WTC11 (cell line): Measurements from ENCODE around the gene WFS1. TPM values are rescaled to one million over a fixed set of nuclear protein-coding genes. Genes with fewer than 3 reads are reported as not detected.

ENCODE experiments used
- ATAC-seq: fragments of 200-7000 bp; cut with Tn5 transposase; 2 replicates; pipeline ENCODE4 v1.10.0; 2021; ENCODE audit warnings: mild to moderate bottlenecking, moderate library complexity
- CTCF ChIA-PET: fragments of 300-600 bp; sonication (Branson Sonifier 250); formaldehyde crosslinking; loops from one replicate; lab custom pipeline; 2021; ENCODE audit warnings: antibody characterized with exemption; lab: Charles Lee
- POLR2A ChIA-PET: fragments of 350-600 bp; sonication (Branson Sonifier 250); formaldehyde crosslinking; loops from one replicate; lab custom pipeline; 2021; ENCODE audit warnings: antibody characterized with exemption; lab: Charles Lee
- DNase-seq: peaks from one replicate; pipeline ENCODE4 v3.0.0; 2021; ENCODE audit warnings: low spot score
- H3K27ac Mint-ChIP-seq: 2 replicates; pipeline ENCODE4 v1.8.0; 2021; ENCODE audit warnings: mixed read lengths
- H3K27me3 Mint-ChIP-seq: 2 replicates; pipeline ENCODE4 v1.8.0; 2021; ENCODE audit warnings: low read depth, mild to moderate bottlenecking, moderate library complexity, mixed read lengths
- H3K36me3 Mint-ChIP-seq: 2 replicates; pipeline ENCODE4 v1.8.0; 2021; ENCODE audit warnings: mixed read lengths
- H3K4me1 Mint-ChIP-seq: 2 replicates; pipeline ENCODE4 v1.8.0; 2022; ENCODE audit warnings: mixed read lengths
- H3K4me3 Mint-ChIP-seq: 2 replicates; pipeline ENCODE4 v1.8.0; 2021; ENCODE audit warnings: mild to moderate bottlenecking, moderate library complexity, mixed read lengths
- H3K9me3 Mint-ChIP-seq: 2 replicates; pipeline ENCODE4 v1.8.0; 2021; ENCODE audit warnings: mixed read lengths
- ARID4B ChIP-seq: sonication (generic); formaldehyde crosslinking; IDR thresholded peaks from 2 replicates; pipeline ENCODE4 v1.8.0; 2023; ENCODE audit warnings: missing genetic modification reagents, mild to moderate bottlenecking, borderline replicate concordance
- ATF1 ChIP-seq: sonication (generic); formaldehyde crosslinking; IDR thresholded peaks from 2 replicates; pipeline ENCODE4 v1.8.1; 2023; ENCODE audit warnings: mild to moderate bottlenecking, moderate library complexity, missing genetic modification reagents
- ERG ChIP-seq: fragments of 250-450 bp; sonication (Bioruptor Pico); IDR thresholded peaks from 2 replicates; pipeline ENCODE4 v1.8.0; 2021; ENCODE audit warnings: mild to moderate bottlenecking
- ESRRA ChIP-seq: sonication (generic); formaldehyde crosslinking; IDR thresholded peaks from 2 replicates; pipeline ENCODE4 v1.8.1; 2022; ENCODE audit warnings: mild to moderate bottlenecking, missing genetic modification reagents, borderline replicate concordance
- FOXP1 ChIP-seq: sonication (generic); formaldehyde crosslinking; IDR thresholded peaks from 2 replicates; pipeline ENCODE4 v1.8.0; 2022; ENCODE audit warnings: missing genetic modification reagents, mild to moderate bottlenecking, moderate library complexity, borderline replicate concordance
- GTF2I ChIP-seq: fragments of 250-450 bp; sonication (Bioruptor Pico); conservative IDR thresholded peaks from 2 replicates; pipeline ENCODE4 v1.4.0; 2021; ENCODE audit warnings: mild to moderate bottlenecking
- IRF2 ChIP-seq: sonication (generic); formaldehyde crosslinking; IDR thresholded peaks from 2 replicates; pipeline ENCODE4 v1.8.0; 2022; ENCODE audit warnings: low read depth, missing genetic modification reagents, borderline replicate concordance
- NFATC4 ChIP-seq: fragments of 250-450 bp; sonication (Bioruptor Pico); IDR thresholded peaks from 2 replicates; pipeline ENCODE4 v1.9.0; 2021; ENCODE audit warnings: mild to moderate bottlenecking
- RELA ChIP-seq: sonication (generic); formaldehyde crosslinking; IDR thresholded peaks from 2 replicates; pipeline ENCODE4 v1.8.1; 2022; ENCODE audit warnings: missing genetic modification reagents, mild to moderate bottlenecking, borderline replicate concordance
- RORB ChIP-seq: fragments of 250-450 bp; sonication (Bioruptor Pico); IDR thresholded peaks from 2 replicates; pipeline ENCODE4 v1.9.0; 2021; ENCODE audit warnings: mild to moderate bottlenecking
- SMAD3 ChIP-seq: sonication (generic); formaldehyde crosslinking; IDR thresholded peaks from 2 replicates; pipeline ENCODE4 v1.8.0; 2022; ENCODE audit warnings: missing genetic modification reagents, mild to moderate bottlenecking, borderline replicate concordance
- SP1 ChIP-seq: sonication (generic); formaldehyde crosslinking; conservative IDR thresholded peaks from 2 replicates; pipeline ENCODE4 v1.8.1; 2022; ENCODE audit warnings: missing genetic modification reagents
- STAT6 ChIP-seq: sonication (generic); formaldehyde crosslinking; conservative IDR thresholded peaks from 2 replicates; pipeline ENCODE4 v1.8.1; 2023; ENCODE audit warnings: mild to moderate bottlenecking, low read depth, missing genetic modification reagents, moderate library complexity
- TEAD4 ChIP-seq: sonication (generic); formaldehyde crosslinking; IDR thresholded peaks from 2 replicates; pipeline ENCODE4 v1.8.0; 2022; ENCODE audit warnings: mild to moderate bottlenecking, missing genetic modification reagents
- ZNF138 ChIP-seq: sonication (generic); formaldehyde crosslinking; conservative IDR thresholded peaks from 2 replicates; pipeline ENCODE4 v1.8.1; 2022; ENCODE audit warnings: mild to moderate bottlenecking, moderate library complexity, missing genetic modification reagents
- ZNF416 ChIP-seq: fragments of 250-450 bp; sonication (Bioruptor Pico); IDR thresholded peaks from 2 replicates; pipeline ENCODE4 v1.9.0; 2021; ENCODE audit warnings: mild to moderate bottlenecking, inconsistent platforms
- ZNF512 ChIP-seq: sonication (generic); formaldehyde crosslinking; IDR thresholded peaks from 2 replicates; pipeline ENCODE4 v1.8.1; 2022; ENCODE audit warnings: missing genetic modification reagents, borderline replicate concordance
- ZNF671 ChIP-seq: fragments of 250-450 bp; sonication (Bioruptor Pico); IDR thresholded peaks from 2 replicates; pipeline ENCODE4 v1.8.0; 2021; ENCODE audit warnings: mild to moderate bottlenecking
- ZSCAN18 ChIP-seq: fragments of 250-450 bp; sonication (Bioruptor Pico); IDR thresholded peaks from 2 replicates; pipeline ENCODE4 v2.1.2; 2022; ENCODE audit warnings: mild to moderate bottlenecking, moderate library complexity
- total RNA-seq: library from RNA; stranded (reverse); gene quantifications from 3 replicates; pipeline ENCODE4 v1.2.3, GENCODE V29; 2021

WFS1 gene
- total RNA-seq, 1 experiment from 2014 or later: 34.7 TPM

GRCh38 chr4:6287017-6287788 lies 17.6 kb downstream of the WFS1 start:
- Mint-ChIP-seq H3K36me3 (peaks cover 16% of the 10 kb centered on the region), H3K4me3 (no peak overlapping the region), H3K4me1 (no peaks in the 10 kb centered on the region), H3K27me3 (no peaks in the 10 kb centered on the region), H3K27ac (no peak overlapping the region), H3K9me3 (no peaks in the 10 kb centered on the region)
- ChIA-PET POLR2A (no interaction called here), CTCF (interaction anchor here (0.7 kb wide), 1 partner anchor 35 kb away, joined by 4 read pairs; no protein-coding TSS in a partner anchor)
- DNase-seq (no peak), ATAC-seq (no peak)
- TF ChIP-seq RELA (no peak), ZNF512 (CRISPR knock-in tag) (no peak), NFATC4 (CRISPR knock-in tag) (no peak), ARID4B (CRISPR knock-in tag) (no peak), ZNF671 (CRISPR knock-in tag) (no peak), ATF1 (CRISPR knock-in tag) (no peak), ZNF138 (CRISPR knock-in tag) (no peak), SMAD3 (CRISPR knock-in tag) (no peak)

GRCh38 chr4:6288342-6288741 lies 18.7 kb downstream of the WFS1 start:
- ATAC-seq: no peak
- Mint-ChIP-seq H3K36me3 (peaks cover 17% of the 10 kb centered on the region), H3K9me3 (no peaks in the 10 kb centered on the region), H3K27ac (no peak overlapping the region), H3K4me3 (no peak overlapping the region), H3K4me1 (no peaks in the 10 kb centered on the region), H3K27me3 (no peaks in the 10 kb centered on the region)
- DNase-seq: no peak
- TF ChIP-seq ZSCAN18: no peak
- TF ChIP-seq RORB (CRISPR knock-in tag): no peak
- TF ChIP-seq IRF2 (CRISPR knock-in tag): no peak
- no peak for TF ChIP-seq ZNF416
- no peak for TF ChIP-seq GTF2I
- TF ChIP-seq ESRRA: no peak
- TF ChIP-seq ERG (CRISPR knock-in tag): no peak
- TF ChIP-seq TEAD4 (CRISPR knock-in tag): no peak
- TF ChIP-seq STAT6 (CRISPR knock-in tag): no peak
- no peak for TF ChIP-seq SP1
- TF ChIP-seq FOXP1: no peak
- POLR2A ChIA-PET: no interaction called here
- CTCF ChIA-PET: no interaction called here
